Gastrocnemius medialis (tissue), 4 donors: Measurements from ENCODE around the gene FBXW2.

Experiments used
- POLR2A ChIP-seq, 2 donors: fragments of 450-650 bp; IDR thresholded peaks; one replicate each; pipeline ENCODE4 v1.6.1; 2017; ENCODE audit warnings: antibody characterized with exemption in 2 of 2, mild to moderate bottlenecking in 2 of 2, moderate library complexity in 2 of 2
- TF ChIP-seq, protein P1 (sequence below), 5 experiments: fragments of 450-650 bp in 3 of 5; fragments of 200-600 bp in 2 of 5; sonication (generic) in 2 of 5; IDR thresholded peaks in 4 of 5; conservative IDR thresholded peaks in 1 of 5; 1 replicate in 4 of 5; 2 replicates in 1 of 5; pipeline ENCODE4 v1.5.1; 2016 to 2019; ENCODE audit warnings: antibody characterized with exemption in 5 of 5, mild to moderate bottlenecking in 3 of 5, moderate library complexity in 3 of 5

DNA sequence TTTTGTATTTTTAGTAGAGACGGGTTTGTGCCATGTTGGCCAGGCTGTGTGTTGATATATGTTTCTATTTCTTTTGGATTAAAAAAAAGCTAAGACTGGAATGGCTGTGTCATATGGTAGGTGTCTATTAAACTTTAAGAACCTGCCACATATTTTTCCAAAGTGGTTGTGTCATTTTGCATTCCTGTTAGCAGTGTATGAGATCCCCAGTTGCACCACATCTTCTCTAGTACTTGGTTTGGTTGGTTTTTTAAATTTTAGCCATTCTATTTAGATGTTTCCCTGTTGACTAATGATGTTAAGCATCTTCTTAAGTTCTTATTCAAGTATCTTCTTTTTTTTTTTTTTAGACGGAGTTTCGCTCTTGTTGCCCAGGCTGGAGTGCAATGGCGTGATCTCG lies 42.8 kb downstream of the FBXW2 start:
- TF ChIP-seq, protein P1, sequence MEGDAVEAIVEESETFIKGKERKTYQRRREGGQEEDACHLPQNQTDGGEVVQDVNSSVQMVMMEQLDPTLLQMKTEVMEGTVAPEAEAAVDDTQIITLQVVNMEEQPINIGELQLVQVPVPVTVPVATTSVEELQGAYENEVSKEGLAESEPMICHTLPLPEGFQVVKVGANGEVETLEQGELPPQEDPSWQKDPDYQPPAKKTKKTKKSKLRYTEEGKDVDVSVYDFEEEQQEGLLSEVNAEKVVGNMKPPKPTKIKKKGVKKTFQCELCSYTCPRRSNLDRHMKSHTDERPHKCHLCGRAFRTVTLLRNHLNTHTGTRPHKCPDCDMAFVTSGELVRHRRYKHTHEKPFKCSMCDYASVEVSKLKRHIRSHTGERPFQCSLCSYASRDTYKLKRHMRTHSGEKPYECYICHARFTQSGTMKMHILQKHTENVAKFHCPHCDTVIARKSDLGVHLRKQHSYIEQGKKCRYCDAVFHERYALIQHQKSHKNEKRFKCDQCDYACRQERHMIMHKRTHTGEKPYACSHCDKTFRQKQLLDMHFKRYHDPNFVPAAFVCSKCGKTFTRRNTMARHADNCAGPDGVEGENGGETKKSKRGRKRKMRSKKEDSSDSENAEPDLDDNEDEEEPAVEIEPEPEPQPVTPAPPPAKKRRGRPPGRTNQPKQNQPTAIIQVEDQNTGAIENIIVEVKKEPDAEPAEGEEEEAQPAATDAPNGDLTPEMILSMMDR (IDR thresholded peaks at IDR 0.05 in 4 of 5, conservative IDR thresholded peaks at IDR 0.05 in 1 of 5): no peak
- TF ChIP-seq POLR2A (IDR thresholded peaks at IDR 0.05): no peak
